Measurements from ENCODE around the gene PGAP6. TPM values are rescaled to one million over a fixed set of nuclear protein-coding genes. Genes with fewer than 3 reads are reported as not detected.

The PGAP6 gene
- total and polyA plus RNA-seq, 2 of the 13 experiments (the other 11 are each of a cell fraction or from before 2014, with no cell fraction given): 52.7 to 136 TPM

DNA sequence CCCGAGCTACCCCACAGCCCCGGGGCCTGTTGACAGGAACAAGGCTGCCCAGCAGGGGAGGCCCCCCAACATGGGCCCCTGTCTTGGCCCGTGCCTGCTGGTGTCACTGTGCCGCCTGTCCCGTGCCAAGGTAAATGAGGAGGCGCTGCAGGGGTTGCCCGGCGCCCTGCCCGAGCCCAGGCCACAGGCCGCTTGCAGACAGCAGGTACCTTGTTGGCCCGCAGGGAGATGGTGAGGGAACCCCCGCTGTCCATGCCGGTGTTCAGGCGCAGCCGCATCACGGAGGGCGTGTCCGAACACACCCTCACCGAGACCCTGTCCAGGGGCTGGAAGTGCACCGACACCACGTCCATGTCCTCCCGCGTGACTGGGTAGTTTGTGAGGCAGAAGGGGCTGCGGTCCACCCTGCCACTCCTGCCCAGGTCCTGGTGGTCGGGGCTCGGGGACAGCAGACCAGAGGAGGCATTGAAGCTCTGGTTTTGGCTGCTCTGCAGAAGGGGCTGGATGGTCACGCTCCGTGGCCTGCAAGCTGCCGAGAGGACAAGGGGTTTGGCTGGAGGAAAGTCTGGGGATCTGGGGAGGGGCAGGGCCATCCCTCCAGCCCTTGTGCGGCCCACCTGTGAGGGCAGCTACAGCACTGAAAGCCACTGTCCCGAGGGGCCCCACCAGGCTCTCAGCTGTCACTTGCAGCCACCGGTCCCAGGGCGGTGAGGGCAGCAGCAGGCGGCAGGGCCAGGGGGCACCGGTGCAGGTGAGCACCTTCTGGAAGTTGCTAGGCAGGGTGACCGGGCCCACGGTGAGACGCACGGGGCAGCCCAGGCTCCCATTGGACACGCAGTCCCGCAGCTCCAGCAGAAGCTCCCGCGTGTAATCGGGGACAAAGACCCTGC, 5.6 kb downstream of the PGAP6 start:
- ChIA-PET POLR2A (no interaction called here), CTCF (ENCODE audit: low intra/inter-chr PET ratio, low total read pairs) (no interaction called here)

More for the DNA sequence above, 5.6 kb downstream of the PGAP6 start:
- Histone ChIP-seq H3K27ac (ENCODE audit: extremely low read length, insufficient read depth, low read length) (no peak overlapping the region), H4K20me1 (ENCODE audit: insufficient read depth, low read length) (no peaks in the 10 kb centered on the region), H3K27me3 (ENCODE audit: control insufficient read depth in 1 of 2, insufficient read depth in 2 of 2, low read length in 2 of 2) (no peaks in the 10 kb centered on the region), H3K79me2 (ENCODE audit: insufficient read depth, low read length) (peaks cover 16% of the 10 kb centered on the region), H2AFZ (ENCODE audit: low read length) (no peak overlapping the region), H3K9ac (ENCODE audit: insufficient read depth, low read depth, low read length) (no peak overlapping the region), H3K36me3 (replicated peaks in 1 of 2; ENCODE audit: control insufficient read depth in 1 of 2, insufficient read depth in 2 of 2, low read length in 2 of 2) (peaks cover 16 to 27% of the 10 kb centered on the region in 2 experiments; a peak in 4 of 5 replicates), H3K4me1 (ENCODE audit: insufficient read depth, low read length) (peaks cover 17% of the 10 kb centered on the region), H3K9me3 (ENCODE audit: low read length) (no peaks in the 10 kb centered on the region), H3K4me3 (replicated peaks in 1 of 3; ENCODE audit: insufficient read depth in 1 of 3, low read depth in 2 of 3, low read length in 3 of 3) (no peak overlapping the region), H3K4me2 (ENCODE audit: low read depth, low read length) (no peak overlapping the region)
- intact Hi-C loops (cut with micrococcal nuclease; ENCODE audit: unreplicated experiment) (no loop called here), in situ Hi-C loops (cut with HindIII; ENCODE audit: extremely low pct_ligation_motif_present, low pct_unique_long_range_greater_than_20kb) (no loop called here)
- BruUV-seq (replicated peaks): no TSS peak
- TF ChIP-seq KLF6 (CRISPR knock-in tag; IDR thresholded peaks at IDR 0.05) (no peak), IRX3 (CRISPR knock-in tag; IDR thresholded peaks at IDR 0.05; ENCODE audit: borderline replicate concordance, low read depth) (no peak), FOXK1 (CRISPR knock-in tag; IDR thresholded peaks at IDR 0.05; ENCODE audit: borderline replicate concordance, low read depth) (no peak), RORA (CRISPR knock-in tag; IDR thresholded peaks at IDR 0.05) (no peak), KLF13 (CRISPR knock-in tag; IDR thresholded peaks at IDR 0.05) (no peak), EEA1 (CRISPR knock-in tag; IDR thresholded peaks at IDR 0.05; ENCODE audit: borderline replicate concordance) (no peak), AGO2 (optimal IDR thresholded peaks at IDR 0.05; ENCODE audit: low read depth, low read length) (peak; percentile 58), TCF7L2 (IDR thresholded peaks at IDR 0.05; ENCODE audit: low read depth, low read length) (no peak), ZBTB3 (CRISPR knock-in tag; IDR thresholded peaks at IDR 0.05; ENCODE audit: borderline replicate concordance, low read depth) (no peak), GFI1 (CRISPR knock-in tag; IDR thresholded peaks at IDR 0.05; ENCODE audit: borderline replicate concordance) (no peak), MYPOP (CRISPR knock-in tag; IDR thresholded peaks at IDR 0.05) (no peak), KDM3A (CRISPR knock-in tag; IDR thresholded peaks at IDR 0.05; ENCODE audit: low read depth) (no peak), ZNF530 (CRISPR knock-in tag; IDR thresholded peaks at IDR 0.05; ENCODE audit: low read depth) (no peak), RBFOX2 (IDR thresholded peaks at IDR 0.05; ENCODE audit: low read depth, low read length) (peak; percentile 32; the same call in 1 of the 2 replicates), ZFP1 (CRISPR knock-in tag; IDR thresholded peaks at IDR 0.05) (no peak)
- TF ChIP-seq, protein P1, sequence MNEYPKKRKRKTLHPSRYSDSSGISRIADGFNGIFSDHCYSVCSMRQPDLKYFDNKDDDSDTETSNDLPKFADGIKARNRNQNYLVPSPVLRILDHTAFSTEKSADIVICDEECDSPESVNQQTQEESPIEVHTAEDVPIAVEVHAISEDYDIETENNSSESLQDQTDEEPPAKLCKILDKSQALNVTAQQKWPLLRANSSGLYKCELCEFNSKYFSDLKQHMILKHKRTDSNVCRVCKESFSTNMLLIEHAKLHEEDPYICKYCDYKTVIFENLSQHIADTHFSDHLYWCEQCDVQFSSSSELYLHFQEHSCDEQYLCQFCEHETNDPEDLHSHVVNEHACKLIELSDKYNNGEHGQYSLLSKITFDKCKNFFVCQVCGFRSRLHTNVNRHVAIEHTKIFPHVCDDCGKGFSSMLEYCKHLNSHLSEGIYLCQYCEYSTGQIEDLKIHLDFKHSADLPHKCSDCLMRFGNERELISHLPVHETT (CRISPR knock-in tag; conservative IDR thresholded peaks at IDR 0.05): no peak
- TF ChIP-seq, protein P2, sequence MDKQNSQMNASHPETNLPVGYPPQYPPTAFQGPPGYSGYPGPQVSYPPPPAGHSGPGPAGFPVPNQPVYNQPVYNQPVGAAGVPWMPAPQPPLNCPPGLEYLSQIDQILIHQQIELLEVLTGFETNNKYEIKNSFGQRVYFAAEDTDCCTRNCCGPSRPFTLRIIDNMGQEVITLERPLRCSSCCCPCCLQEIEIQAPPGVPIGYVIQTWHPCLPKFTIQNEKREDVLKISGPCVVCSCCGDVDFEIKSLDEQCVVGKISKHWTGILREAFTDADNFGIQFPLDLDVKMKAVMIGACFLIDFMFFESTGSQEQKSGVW (CRISPR knock-in tag; IDR thresholded peaks at IDR 0.05; ENCODE audit: borderline replicate concordance): no peak
- 91% methylated on average over 7 of the region's 44 CpGs for WGBS (ENCODE audit: low lambda C conversion rate)
- ATAC-seq (no peak), DNase-seq (ENCODE audit: low spot score) (no peak), FAIRE-seq (no peak)
